Dermis blood vessel endothelial cell (primary cell): Measurements from ENCODE around the gene SYCP3. TPM values are rescaled to one million over a fixed set of nuclear protein-coding genes. Genes with fewer than 3 reads are reported as not detected.
"Not testable (repeated sequence)": the region's sequence is repeated elsewhere in the genome, so short reads cannot be mapped to it uniquely, and the experiment has no call there.

Experiments used
- DNase-seq: peaks from one replicate; pipeline ENCODE4 v3.0.0; 2010
- total RNA-seq: library from RNA; depleted of rRNA; stranded (reverse); fragments of >200 nt; gene quantifications from 2 replicates; pipeline ENCODE4 v1.2.3, GENCODE V29; 2014

Gene SYCP3
- total RNA-seq, 1 donor from 2014 or later = not detected

GRCh38 chr12:101710288-101710687 is 29.0 kb downstream of the SYCP3 start:
- no peak for DNase-seq

GRCh38 chr12:101707131-101707782 is 32.0 kb downstream of the SYCP3 start:
- DNase-seq = no peak

DNA sequence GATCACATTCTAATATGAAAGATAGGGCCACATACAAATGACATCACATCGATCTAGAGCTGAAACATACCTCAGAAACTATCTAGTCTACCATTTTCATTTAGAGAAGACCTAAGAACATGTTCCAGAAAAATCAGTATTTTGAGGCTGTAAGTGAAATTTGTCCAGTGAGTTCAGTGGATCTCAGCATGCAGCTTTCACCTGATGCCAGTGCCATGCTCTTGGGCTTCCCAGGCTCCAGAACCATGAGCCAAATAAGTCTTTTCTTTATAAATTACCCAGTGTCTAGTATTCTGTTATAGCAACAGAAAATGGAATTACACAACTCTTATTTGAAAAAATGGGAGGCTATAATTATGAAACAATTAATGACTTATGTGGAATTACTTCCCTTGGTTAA is 32.9 kb downstream of the SYCP3 start:
- no peak for DNase-seq

DNA sequence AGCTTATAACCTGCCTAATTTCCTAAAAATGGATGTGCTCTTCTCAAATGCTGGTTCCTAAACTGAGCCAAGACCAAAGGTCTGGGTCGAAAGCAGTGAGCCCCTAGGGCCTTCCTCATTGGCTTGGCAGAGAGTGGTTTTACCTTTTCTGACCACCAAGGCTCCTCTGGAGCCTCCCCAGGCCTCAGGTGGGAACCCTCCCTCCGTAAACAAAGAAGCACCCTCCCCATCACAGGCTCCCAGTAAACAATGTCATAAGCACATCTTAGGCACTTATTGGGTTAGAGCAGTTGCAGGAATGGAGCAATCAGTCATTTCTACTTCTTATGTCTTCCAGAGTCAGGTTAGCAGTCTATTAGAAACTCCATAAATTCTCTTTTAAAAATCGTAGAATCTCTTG is 35.8 kb downstream of the SYCP3 start:
- no peak for DNase-seq

- DNase-seq = no peak
These were observed 38.9 kb downstream of the SYCP3 start for GRCh38 chr12:101700299-101700820.

DNA sequence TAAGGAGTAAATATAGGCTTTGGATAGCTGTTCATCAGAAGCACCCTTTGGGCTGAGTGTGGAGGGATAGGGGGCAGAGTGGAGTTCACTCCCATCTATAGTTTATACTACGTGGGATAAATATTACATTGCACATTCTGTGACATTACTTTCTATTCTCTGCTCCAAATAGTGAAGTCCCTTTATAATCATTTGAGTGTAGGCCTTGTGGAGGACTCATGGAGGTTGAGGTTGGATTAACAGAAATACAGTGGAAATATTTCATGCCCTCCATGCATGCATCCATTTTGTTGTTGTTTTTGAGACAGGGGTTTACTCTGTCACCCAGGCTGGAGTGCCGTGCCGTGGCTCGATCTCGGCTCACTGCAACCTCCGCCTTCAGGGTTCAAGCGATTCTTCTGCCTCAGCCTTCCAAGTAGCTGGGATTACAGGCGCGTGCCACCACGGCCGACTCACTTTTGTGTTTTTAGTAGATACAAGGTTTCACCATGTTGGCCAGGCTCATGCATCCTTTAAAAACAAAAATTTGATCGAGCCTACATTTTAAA is 40.4 kb downstream of the SYCP3 start:
- DNase-seq = peak; percentile 38

- DNase-seq = peak; percentile 37
These were observed 41.1 kb downstream of the SYCP3 start for GRCh38 chr12:101697930-101698799.

DNA sequence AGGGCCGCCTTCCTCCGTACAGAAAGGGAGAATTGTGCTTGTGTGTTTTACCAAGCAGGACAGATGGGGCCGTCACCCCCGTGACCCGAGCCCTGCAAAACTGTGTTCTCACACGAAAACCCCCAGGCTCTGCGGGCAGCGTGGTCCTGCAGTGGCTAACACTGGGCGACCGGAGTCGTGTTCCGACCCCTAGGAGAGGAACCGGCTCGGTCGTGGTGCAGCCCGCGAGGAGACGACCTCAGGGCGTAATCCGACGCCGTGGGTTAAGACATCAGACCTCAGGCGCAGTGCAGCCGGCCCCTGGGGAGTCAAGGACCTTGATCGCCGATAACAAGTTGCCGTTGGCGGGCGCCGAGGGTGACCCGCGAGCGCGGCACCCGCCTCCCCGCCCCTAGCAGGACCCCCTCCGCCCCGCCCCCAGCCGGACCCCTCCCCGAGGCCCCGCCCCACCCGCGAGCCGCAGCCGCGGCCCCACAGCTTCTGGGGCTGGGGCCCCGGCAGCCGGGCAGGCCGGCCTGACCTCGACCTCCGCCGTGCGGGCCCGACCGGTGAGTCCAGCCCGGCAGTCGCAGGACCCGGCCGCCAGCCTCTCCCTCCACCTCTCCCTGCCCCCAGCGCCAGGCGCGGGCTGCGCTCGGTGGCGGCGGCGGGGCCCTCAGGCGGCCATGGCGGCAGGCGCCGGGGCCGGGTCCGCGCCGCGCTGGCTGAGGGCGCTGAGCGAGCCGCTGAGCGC is 41.9 kb downstream of the SYCP3 start, which contains the start of gene CHPT1:
CHPT1 (plus strand) TSS at position 444 of the 733 bp plus-strand sequence; CDS start at position 666, 222 bp downstream.
- peak; percentile 58 for DNase-seq

DNA sequence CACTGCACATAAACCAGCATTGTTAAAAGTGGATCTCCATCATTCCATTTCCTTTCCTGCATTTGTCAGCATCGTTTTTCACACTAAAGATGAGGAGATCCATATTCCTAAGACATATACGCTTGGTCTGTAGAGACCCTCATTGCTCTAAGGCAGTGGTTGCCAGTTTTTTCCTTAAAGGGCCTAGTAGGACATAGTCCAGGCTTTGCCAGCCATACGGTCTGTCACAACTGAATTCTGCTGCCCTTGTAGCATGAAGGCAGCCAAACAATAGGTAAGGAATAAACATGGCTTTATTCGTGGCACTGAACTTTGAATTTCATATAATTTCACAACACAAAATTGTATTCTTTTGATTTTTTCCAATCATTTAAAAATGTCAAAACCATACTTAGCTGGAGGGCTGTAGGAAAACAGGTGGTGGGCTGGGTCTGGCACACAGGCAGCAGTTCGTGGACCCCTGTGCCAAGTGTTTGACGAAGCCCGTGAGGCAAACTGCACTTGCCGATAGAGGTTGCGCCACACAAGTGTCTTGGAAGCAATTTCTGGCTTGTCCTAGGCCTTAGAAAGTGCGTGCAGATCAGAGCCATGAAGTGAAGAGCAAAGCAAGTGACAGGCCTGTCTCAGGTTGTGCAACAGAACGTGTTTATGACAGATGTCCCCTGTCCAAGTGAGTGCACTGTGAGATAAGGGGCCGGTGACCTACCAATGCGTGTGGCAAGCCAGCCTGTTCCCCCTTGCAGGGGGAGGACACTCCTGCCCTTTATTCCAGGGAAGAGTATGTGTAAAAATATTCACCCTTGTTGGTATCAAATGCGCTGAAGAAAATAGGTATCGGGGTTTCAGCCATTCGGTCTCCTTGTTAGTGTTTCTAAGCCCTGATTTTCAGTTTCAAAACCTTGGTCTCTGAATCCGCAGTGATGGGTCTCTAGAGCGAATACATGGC is 42.7 kb downstream of the SYCP3 start:
- DNase-seq = peak; percentile 5

- no peak for DNase-seq
These were observed 43.6 kb downstream of the SYCP3 start for GRCh38 chr12:101695706-101696105.

GRCh38 chr12:101694986-101695385 is 44.3 kb downstream of the SYCP3 start:
- DNase-seq = no peak

DNA sequence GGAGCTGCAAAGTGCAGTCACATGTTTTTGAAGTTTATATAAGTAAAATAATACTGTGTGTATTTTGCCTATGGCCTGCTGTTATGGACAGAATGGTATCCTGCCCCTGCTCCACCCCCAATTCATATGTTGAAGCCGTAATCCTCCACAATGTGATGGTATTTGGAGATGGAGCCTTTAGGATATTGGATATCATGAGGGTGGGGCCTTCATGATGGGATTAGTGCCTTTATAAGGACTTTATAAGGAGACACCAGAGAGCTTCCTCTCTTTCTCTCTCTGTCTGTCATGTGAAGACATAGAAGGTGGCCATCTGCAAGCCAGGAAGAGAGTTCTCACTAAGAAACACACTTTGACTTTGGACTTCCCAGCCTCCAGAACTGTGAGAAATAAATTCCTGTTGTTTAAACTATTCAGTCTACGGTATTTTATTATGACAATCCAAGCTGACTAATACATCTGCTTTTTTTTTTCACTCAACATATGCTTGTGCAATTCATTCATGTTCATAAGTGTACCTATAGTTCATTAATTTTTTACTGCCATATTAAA is 44.9 kb downstream of the SYCP3 start:
- DNase-seq = no peak

- no peak for DNase-seq
These were observed 47.7 kb downstream of the SYCP3 start for GRCh38 chr12:101691503-101692096.

- no peak for DNase-seq
These were observed 48.6 kb downstream of the SYCP3 start for GRCh38 chr12:101690544-101691098.

- DNase-seq = no peak
These were observed 53.1 kb downstream of the SYCP3 start for GRCh38 chr12:101686176-101686575.

GRCh38 chr12:101685092-101685491 is 54.2 kb downstream of the SYCP3 start:
- DNase-seq = no peak

- DNase-seq = not testable (repeated sequence)
These were observed 57.6 kb downstream of the SYCP3 start for GRCh38 chr12:101681627-101682026.

- DNase-seq = no peak
These were observed 58.6 kb downstream of the SYCP3 start for GRCh38 chr12:101680647-101681046.

- DNase-seq = no peak
These were observed 59.0 kb downstream of the SYCP3 start for GRCh38 chr12:101680240-101680639.
